Measurements from ENCODE around the gene PDXDC1. TPM values are rescaled to one million over a fixed set of nuclear protein-coding genes. Genes with fewer than 3 reads are reported as not detected.
"Not testable (repeated sequence)": the region's sequence is repeated elsewhere in the genome, so short reads cannot be mapped to it uniquely, and the experiment has no call there.

Gene PDXDC1
- polyA plus RNA-seq, 4 donors, result 52.8 to 122 (median 97.4) TPM

GRCh38 chr16:15145418-15146263 lies 170.8 kb downstream of the PDXDC1 start:
- DNase-seq (ENCODE audit: low read depth in 4 of 4, low spot score in 3 of 4), result not testable (repeated sequence)

- not testable (repeated sequence) for DNase-seq (ENCODE audit: low read depth in 4 of 4, low spot score in 3 of 4)
These were observed 171.4 kb downstream of the PDXDC1 start for GRCh38 chr16:15146264-15146662.

GRCh38 chr16:15148831-15149230 lies 174.0 kb downstream of the PDXDC1 start:
- DNase-seq (ENCODE audit: low read depth in 4 of 4, low spot score in 3 of 4), result not testable (repeated sequence)

GRCh38 chr16:15149260-15149659 lies 174.4 kb downstream of the PDXDC1 start:
- DNase-seq (ENCODE audit: low read depth in 4 of 4, low spot score in 3 of 4), result not testable (repeated sequence)

GRCh38 chr16:15154005-15154404 lies 179.2 kb downstream of the PDXDC1 start:
- not testable (repeated sequence) for DNase-seq (ENCODE audit: low read depth in 4 of 4, low spot score in 3 of 4)

- DNase-seq (ENCODE audit: low read depth in 4 of 4, low spot score in 3 of 4), result peak; percentile 67 to 76 (median 70)
These were observed 180.1 kb downstream of the PDXDC1 start for GRCh38 chr16:15154650-15155562.

- not testable (repeated sequence) for DNase-seq (ENCODE audit: low read depth in 4 of 4, low spot score in 3 of 4)
These were observed 182.8 kb downstream of the PDXDC1 start for GRCh38 chr16:15157644-15158043.

- DNase-seq (ENCODE audit: low read depth in 4 of 4, low spot score in 3 of 4), result not testable (repeated sequence)
These were observed 184.8 kb downstream of the PDXDC1 start for GRCh38 chr16:15159671-15160070.

- not testable (repeated sequence) for DNase-seq (ENCODE audit: low read depth in 4 of 4, low spot score in 3 of 4)
These were observed 185.7 kb downstream of the PDXDC1 start for GRCh38 chr16:15160571-15160970.

GRCh38 chr16:15163055-15163454 lies 188.2 kb downstream of the PDXDC1 start:
- DNase-seq (ENCODE audit: low read depth in 4 of 4, low spot score in 3 of 4), result not testable (repeated sequence)

GRCh38 chr16:15166177-15166576 lies 191.4 kb downstream of the PDXDC1 start:
- DNase-seq (ENCODE audit: low read depth in 4 of 4, low spot score in 3 of 4), result not testable (repeated sequence)

- not testable (repeated sequence) for DNase-seq (ENCODE audit: low read depth in 4 of 4, low spot score in 3 of 4)
These were observed 193.5 kb downstream of the PDXDC1 start for GRCh38 chr16:15168303-15168702.

- not testable (repeated sequence) for DNase-seq (ENCODE audit: low read depth in 4 of 4, low spot score in 3 of 4)
These were observed 194.3 kb downstream of the PDXDC1 start for GRCh38 chr16:15168953-15169652.

GRCh38 chr16:15179909-15180308 lies 205.1 kb downstream of the PDXDC1 start:
- DNase-seq (ENCODE audit: low read depth in 4 of 4, low spot score in 3 of 4), result not testable (repeated sequence)

GRCh38 chr16:15180946-15181345 lies 206.1 kb downstream of the PDXDC1 start:
- DNase-seq (ENCODE audit: low read depth in 4 of 4, low spot score in 3 of 4), result not testable (repeated sequence)

- DNase-seq (ENCODE audit: low read depth in 4 of 4, low spot score in 3 of 4), result not testable (repeated sequence)
These were observed 209.2 kb downstream of the PDXDC1 start for GRCh38 chr16:15184000-15184399.

Measured in left renal pelvis (tissue), 4 donors.